Glutamatergic neuron (in vitro differentiated cells): Measurements from ENCODE around the gene ZNF277. TPM values are rescaled to one million over a fixed set of nuclear protein-coding genes. Genes with fewer than 3 reads are reported as not detected.

ENCODE experiments used
- DNase-seq: peaks from one replicate; pipeline ENCODE4 v3.0.0; 2022
- H3K27ac Mint-ChIP-seq: one replicate; pipeline ENCODE4 v1.8.0; 2020; ENCODE audit warnings: mild to moderate bottlenecking, mixed read lengths, inconsistent platforms; ENCODE audit not compliant: unreplicated experiment
- H3K27me3 Mint-ChIP-seq: one replicate; pipeline ENCODE4 v1.8.0; 2020; ENCODE audit warnings: mild to moderate bottlenecking, moderate library complexity, mixed read lengths, inconsistent platforms; ENCODE audit not compliant: unreplicated experiment
- H3K36me3 Mint-ChIP-seq: one replicate; pipeline ENCODE4 v1.8.0; 2020; ENCODE audit warnings: mild to moderate bottlenecking, mixed read lengths, inconsistent platforms; ENCODE audit not compliant: unreplicated experiment
- H3K4me1 Mint-ChIP-seq: one replicate; pipeline ENCODE4 v1.8.0; 2020; ENCODE audit warnings: mild to moderate bottlenecking, low read depth, mixed read lengths, inconsistent platforms; ENCODE audit not compliant: unreplicated experiment
- H3K4me3 Mint-ChIP-seq: one replicate; pipeline ENCODE4 v1.8.0; 2020; ENCODE audit warnings: mild to moderate bottlenecking, mixed read lengths, inconsistent platforms; ENCODE audit not compliant: unreplicated experiment
- H3K9me3 Mint-ChIP-seq: one replicate; pipeline ENCODE4 v1.8.0; 2020; ENCODE audit warnings: mild to moderate bottlenecking, moderate library complexity, mixed read lengths, inconsistent platforms; ENCODE audit not compliant: unreplicated experiment
- CTCF ChIP-seq: fragments of 200-600 bp; sonication (generic); IDR thresholded peaks from one replicate; pipeline ENCODE4 v1.5.0; 2021; ENCODE audit not compliant: partially characterized antibody, unreplicated experiment
- total RNA-seq: library from RNA; stranded (reverse); fragmentation: NEBNext Ultra II Directional; extraction: Animal tissue kit (Norgen Biotek cat#: 25700); gene quantifications from one replicate; pipeline ENCODE4 v1.2.1, GENCODE V29; 2021; ENCODE audit not compliant: unreplicated experiment

ZNF277 gene
- total RNA-seq, 1 donor from 2014 or later = 27.0 TPM

- no peaks in the 10 kb centered on the region for H3K27me3 Mint-ChIP-seq
- peaks cover 3% of the 10 kb centered on the region for H3K9me3 Mint-ChIP-seq
- no peak overlapping the region for H3K4me3 Mint-ChIP-seq
- peaks cover 5% of the 10 kb centered on the region for H3K4me1 Mint-ChIP-seq
- H3K27ac Mint-ChIP-seq = no peak overlapping the region
- no peak for DNase-seq
- H3K36me3 Mint-ChIP-seq = peaks cover 5% of the 10 kb centered on the region
- TF ChIP-seq CTCF = no peak
These were observed 9.2 kb upstream of the ZNF277 start for GRCh38 chr7:112197322-112197721.

GRCh38 chr7:112199035-112199655, 7.3 kb upstream of the ZNF277 start:
- no peak overlapping the region for H3K27ac Mint-ChIP-seq
- peaks cover 5% of the 10 kb centered on the region for H3K9me3 Mint-ChIP-seq
- H3K4me1 Mint-ChIP-seq = peaks cover 14% of the 10 kb centered on the region
- no peak overlapping the region for H3K4me3 Mint-ChIP-seq
- no peak for DNase-seq
- H3K27me3 Mint-ChIP-seq = no peaks in the 10 kb centered on the region
- TF ChIP-seq CTCF = no peak
- no peaks in the 10 kb centered on the region for H3K36me3 Mint-ChIP-seq

GRCh38 chr7:112199672-112200071, 6.8 kb upstream of the ZNF277 start:
- Mint-ChIP-seq H3K36me3 (no peaks in the 10 kb centered on the region), H3K4me3 (no peak overlapping the region), H3K27ac (no peak overlapping the region), H3K27me3 (no peaks in the 10 kb centered on the region), H3K4me1 (peaks cover 15% of the 10 kb centered on the region), H3K9me3 (peaks cover 5% of the 10 kb centered on the region)
- no peak for TF ChIP-seq CTCF
- DNase-seq = no peak

- H3K9me3 Mint-ChIP-seq = peaks cover 13% of the 10 kb centered on the region
- no peaks in the 10 kb centered on the region for H3K36me3 Mint-ChIP-seq
- DNase-seq = no peak
- no peak overlapping the region for H3K27ac Mint-ChIP-seq
- H3K27me3 Mint-ChIP-seq = peaks cover 5% of the 10 kb centered on the region
- H3K4me1 Mint-ChIP-seq = peaks cover 10% of the 10 kb centered on the region
- H3K4me3 Mint-ChIP-seq = no peak overlapping the region
- TF ChIP-seq CTCF = no peak
These were observed 5.1 kb upstream of the ZNF277 start for GRCh38 chr7:112201411-112201810.

GRCh38 chr7:112201839-112202238, 4.7 kb upstream of the ZNF277 start:
- no peak overlapping the region for H3K27ac Mint-ChIP-seq
- no peak for TF ChIP-seq CTCF
- no peak for DNase-seq

More at GRCh38 chr7:112201839-112202238, 4.7 kb upstream of the ZNF277 start:
- peaks cover 10% of the 10 kb centered on the region for H3K4me1 Mint-ChIP-seq
- H3K9me3 Mint-ChIP-seq = peaks cover 14% of the 10 kb centered on the region
- H3K27me3 Mint-ChIP-seq = peaks cover 8% of the 10 kb centered on the region
- no peak overlapping the region for H3K4me3 Mint-ChIP-seq
- H3K36me3 Mint-ChIP-seq = peaks cover under 1% of the 10 kb centered on the region
